GM12801 (cell line): ENCODE data around the gene HNRNPL.

ENCODE experiments used
- TF ChIP-seq, protein P1 (sequence below): IDR thresholded peaks from one replicate; pipeline ENCODE4 v1.5.1; 2011; ENCODE audit warnings: control low read depth; ENCODE audit not compliant: insufficient read length; ENCODE audit errors: extremely low read depth

HNRNPL gene

DNA sequence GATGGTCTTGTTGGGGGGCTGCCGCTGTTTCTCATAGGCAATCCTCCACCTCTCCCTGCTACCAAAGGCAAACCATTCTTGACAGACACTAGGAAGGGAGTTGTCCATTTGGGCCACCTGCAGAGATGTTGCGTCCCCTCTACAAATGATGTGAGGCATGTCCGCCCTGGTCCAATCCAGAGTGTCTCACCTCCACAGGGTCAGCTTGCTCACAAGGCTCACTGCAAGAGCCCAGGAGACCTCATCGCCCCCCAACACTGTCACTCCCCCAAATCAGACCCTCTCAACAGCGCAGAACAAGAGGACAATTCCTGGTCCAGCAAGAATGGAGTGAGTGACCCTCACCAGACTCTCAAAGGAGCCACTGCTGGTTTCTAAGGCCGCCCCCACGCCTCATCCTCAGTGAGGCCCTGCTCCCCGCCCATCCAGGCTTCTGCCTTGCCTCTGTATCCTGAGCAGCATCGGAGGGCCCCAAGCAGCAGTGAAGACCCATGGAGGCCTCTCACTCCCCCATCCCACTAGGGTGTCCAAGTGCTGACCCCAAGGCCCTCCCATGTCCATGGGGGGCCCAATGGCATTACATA lies 6.5 kb downstream of the HNRNPL start:
- TF ChIP-seq, protein P1, sequence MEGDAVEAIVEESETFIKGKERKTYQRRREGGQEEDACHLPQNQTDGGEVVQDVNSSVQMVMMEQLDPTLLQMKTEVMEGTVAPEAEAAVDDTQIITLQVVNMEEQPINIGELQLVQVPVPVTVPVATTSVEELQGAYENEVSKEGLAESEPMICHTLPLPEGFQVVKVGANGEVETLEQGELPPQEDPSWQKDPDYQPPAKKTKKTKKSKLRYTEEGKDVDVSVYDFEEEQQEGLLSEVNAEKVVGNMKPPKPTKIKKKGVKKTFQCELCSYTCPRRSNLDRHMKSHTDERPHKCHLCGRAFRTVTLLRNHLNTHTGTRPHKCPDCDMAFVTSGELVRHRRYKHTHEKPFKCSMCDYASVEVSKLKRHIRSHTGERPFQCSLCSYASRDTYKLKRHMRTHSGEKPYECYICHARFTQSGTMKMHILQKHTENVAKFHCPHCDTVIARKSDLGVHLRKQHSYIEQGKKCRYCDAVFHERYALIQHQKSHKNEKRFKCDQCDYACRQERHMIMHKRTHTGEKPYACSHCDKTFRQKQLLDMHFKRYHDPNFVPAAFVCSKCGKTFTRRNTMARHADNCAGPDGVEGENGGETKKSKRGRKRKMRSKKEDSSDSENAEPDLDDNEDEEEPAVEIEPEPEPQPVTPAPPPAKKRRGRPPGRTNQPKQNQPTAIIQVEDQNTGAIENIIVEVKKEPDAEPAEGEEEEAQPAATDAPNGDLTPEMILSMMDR = no peak

DNA sequence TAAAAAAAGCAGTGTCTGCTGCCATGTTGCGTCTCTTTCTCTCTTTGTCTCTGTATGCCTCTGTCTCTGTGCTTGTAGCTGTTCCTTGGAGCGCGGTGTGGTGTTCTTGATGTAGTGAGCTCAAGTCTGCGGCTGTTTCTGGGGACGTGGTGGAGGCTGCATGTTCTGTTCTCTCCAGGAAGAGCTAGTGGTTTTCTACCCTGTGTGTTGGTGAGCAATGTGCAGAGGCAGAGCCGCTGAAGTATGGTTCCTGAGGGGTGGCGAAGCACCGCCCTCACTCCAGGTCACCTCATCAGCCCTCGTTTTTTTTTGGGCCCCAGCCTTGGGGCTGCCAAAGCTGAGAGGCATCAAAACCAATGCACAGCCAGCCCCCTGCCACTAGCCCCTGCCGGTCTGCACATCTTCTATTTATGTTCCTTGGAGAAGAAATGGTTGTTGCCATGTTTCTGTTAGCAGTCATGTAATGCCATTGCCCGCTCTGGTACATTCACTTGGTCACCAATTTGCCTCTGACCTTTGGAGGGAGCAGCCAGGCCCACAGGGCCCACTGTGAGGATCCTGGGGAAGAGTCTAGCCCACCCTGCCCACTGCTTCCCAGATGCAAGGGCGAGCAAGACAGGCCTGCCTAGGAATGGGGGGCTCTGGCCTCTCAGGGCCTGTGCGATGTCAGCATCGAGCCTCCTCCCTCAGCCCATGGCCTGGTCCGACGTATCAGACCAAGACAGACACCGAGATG lies 7.2 kb downstream of the HNRNPL start:
- TF ChIP-seq, protein P1 = no peak

DNA sequence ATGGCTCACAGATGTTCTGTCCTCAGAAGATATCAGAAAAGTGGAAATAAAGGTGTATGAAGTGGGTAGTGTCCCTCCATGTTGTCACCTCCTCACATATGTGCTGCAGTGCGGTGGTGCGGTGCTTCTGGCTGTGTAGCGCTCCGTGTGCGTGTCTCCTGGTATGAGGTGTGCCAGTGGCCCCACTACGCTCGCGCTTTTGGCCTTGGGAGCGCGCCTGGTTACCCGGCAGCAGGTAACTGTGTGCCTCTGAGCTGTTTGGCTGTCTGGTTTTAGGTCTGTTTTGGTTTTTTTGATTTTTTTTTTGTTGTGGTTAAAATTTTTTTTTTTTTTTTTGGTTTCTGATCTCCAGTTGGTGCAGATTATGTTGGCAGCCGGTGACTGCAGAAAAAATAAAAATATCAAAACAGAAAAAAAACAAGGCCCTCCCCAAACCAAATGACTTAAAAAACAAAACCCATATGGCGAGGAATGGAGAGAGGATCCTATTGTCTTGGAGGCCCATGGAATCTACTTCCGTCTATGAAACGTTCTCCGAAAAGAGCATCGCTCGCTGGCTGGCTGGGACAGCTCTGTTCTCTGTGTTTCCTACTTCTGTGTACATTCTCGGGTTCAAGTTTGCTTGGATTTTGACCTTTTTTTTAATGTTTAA lies 7.9 kb downstream of the HNRNPL start:
- TF ChIP-seq, protein P1 = no peak

DNA sequence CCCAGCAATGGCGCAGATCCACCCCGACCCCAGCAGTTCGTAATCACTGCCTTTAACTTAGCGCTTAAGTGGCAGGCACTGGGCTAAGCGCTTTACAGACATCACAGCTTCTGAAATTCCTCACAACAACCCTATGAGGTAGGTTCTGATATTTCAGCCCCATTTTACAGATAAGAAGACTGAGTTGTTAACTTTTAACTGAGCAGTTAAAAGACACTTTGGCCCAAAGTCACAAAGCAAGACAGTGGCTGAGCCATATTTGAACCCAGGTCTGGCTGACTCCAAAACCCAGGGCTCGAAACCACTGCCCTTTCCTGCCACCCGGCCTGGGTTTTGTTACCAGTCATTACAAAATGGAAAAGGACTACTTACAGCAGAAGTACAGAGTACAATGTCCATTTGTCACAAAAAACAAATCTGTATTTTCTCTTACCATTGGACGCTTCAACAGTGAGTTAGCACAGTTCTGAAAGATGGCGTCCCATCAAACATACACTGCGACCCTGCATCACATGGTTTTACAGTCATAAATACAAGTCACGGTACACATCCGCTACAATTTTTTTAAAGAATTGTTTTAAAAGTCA lies 8.5 kb downstream of the HNRNPL start:
- TF ChIP-seq, protein P1 = no peak

DNA sequence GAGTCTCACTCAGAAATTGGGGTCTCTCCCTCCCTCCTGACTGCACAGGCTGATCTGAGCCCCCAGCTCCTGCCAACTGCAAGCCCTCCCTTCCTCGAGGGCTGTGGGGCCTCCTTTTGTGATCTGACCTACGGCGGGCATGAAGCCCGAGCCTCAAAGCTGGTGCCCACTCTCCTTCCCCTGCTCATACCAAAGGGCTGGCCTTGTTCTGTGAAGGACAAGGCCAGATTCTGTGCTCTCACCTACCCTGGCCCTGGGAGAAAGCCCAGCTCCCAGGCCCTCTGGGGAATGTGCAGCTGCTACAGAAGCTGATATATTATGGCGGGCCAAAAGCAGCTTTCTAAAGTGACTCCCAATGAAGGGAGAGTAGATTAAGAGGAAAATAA lies 9.2 kb downstream of the HNRNPL start:
- TF ChIP-seq, protein P1 = no peak

DNA sequence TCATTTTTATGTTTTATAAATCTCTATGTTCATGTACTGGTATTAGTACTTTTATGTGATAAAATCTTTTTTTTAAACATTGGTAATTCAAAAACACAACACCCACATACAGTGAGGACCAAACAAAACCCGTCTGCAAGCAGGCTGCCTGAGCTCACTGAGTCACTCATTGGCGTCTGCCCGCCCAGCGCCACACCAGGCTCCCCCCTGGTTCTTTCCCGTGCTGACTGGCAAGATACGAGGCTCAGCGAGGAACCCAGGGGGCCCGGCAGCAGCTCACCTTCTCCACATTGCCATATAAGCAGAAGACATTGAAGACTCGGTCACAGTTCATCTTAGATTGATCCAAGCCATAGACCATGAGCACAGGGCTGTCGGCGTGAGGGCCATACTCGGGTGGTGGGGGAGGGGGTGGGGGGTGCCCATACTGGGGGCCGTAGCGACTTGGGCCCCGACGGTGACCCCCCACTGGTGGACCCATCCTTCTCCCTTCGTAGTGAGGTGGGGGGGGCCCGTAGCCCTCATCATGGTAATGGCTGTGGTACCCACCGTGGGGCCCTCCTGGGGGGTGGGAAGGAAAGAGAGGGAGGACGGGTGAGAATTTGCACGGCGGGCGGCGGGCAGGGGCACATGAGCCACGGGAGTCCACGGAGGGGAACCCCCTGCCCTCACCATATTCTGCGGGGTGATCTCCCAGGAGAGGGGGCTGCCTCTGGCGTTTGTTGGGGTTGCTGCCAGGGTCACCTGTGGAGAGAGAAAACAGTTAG lies 9.8 kb downstream of the HNRNPL start:
- TF ChIP-seq, protein P1 = no peak
